ENCODE data around the gene BUD23.
A peak's percentile ranks its signal among the peaks of the same experiment; 100 is the strongest.
"Not testable (repeated sequence)": the region's sequence is repeated elsewhere in the genome, so short reads cannot be mapped to it uniquely, and the experiment has no call there.

Gene BUD23

DNA sequence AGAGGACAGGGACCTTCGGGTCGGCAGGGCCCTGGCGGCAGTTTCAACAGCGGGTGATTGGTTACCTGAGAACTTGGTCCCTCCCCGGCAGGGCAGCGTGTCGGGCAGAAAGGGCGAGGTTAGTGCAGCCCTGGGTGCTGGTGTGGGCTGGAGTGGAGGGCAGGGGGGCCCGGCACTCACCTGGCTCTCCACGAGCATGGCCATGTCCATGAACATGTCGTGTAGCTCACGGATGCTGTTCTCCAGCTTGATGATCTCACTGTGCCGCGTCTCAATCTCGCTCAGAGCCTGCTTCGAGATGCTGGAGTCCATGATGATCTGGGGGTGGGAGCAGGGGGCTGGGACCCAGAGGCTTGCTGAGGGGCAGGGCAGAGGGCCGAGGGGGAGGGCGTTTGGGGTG lies 19.3 kb downstream of the BUD23 start:
- Histone ChIP-seq H3K9ac (ENCODE audit: low read depth, low read length) (no peak overlapping the region), H3K27me3 (ENCODE audit: insufficient read depth, low read length) (no peaks in the 10 kb centered on the region), H3K9me3 (ENCODE audit: insufficient read depth, low read depth, low read length) (no peaks in the 10 kb centered on the region), H3K4me3 (ENCODE audit: low read length) (no peak overlapping the region), H3K36me3 (ENCODE audit: insufficient read depth, low read depth, low read length) (peaks cover 23% of the 10 kb centered on the region), H3K4me1 (ENCODE audit: insufficient read depth, low read length) (peaks cover 7% of the 10 kb centered on the region; the same call in 1 of the 2 replicates), H3K27ac (ENCODE audit: low read length) (no peak overlapping the region)

GRCh38 chr7:73703225-73703624 lies 19.8 kb downstream of the BUD23 start:
- Histone ChIP-seq H3K36me3 (ENCODE audit: insufficient read depth, low read depth, low read length) (peaks cover 18% of the 10 kb centered on the region), H3K9ac (ENCODE audit: low read depth, low read length) (peak overlapping the region; percentile 49; the same call in 1 of the 2 replicates), H3K9me3 (ENCODE audit: insufficient read depth, low read depth, low read length) (no peaks in the 10 kb centered on the region), H3K4me1 (ENCODE audit: insufficient read depth, low read length) (peaks cover 7% of the 10 kb centered on the region; the same call in 1 of the 2 replicates), H3K27me3 (ENCODE audit: insufficient read depth, low read length) (no peaks in the 10 kb centered on the region), H3K27ac (ENCODE audit: low read length) (no peak overlapping the region), H3K4me3 (ENCODE audit: low read length) (peak overlapping the region; percentile 70; the same call in 1 of the 2 replicates)

DNA sequence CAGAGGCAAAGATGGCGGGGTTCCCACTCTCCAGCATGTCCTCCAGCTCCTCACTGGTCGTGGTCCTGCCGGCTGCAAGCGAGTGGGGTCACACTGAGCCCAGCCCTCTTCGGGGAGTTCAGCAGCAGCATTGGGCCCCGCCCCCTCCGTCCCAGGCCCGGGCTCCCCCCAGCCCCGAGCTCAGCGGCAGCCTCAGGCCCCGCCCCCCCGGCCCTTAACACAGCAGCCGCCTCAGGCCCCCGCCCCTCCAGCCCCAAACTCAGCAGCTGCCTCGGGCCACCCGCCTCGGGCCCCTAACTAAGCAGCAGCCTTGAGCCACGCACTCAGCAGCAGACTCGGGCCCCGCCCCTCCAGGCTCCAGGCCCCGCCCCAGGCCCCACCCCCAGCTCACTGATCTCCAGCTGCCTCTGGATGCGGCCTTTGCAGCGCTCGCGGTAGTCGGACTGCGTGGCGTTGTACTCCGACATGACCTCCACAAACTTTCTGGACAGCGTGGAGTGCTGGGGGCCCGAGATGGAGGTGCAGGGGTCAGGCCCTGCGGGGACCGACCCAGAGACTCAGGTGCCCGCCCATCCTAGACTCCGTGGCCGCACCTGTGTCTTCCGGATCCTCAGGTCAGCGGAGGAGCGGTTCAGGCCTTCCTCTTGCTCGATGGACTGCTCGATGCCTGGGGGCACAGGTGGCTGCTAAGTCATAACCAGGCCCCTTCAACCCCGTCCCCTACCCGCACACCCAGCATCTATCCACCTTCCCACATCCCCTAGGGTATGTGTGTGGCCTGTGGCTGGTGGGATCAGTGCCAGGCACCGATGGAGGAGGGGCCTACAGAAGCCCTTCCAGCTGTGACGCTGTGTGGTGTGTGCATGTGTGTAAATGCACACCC lies 20.6 kb downstream of the BUD23 start:
- Histone ChIP-seq H3K4me3 (ENCODE audit: low read length) (peak overlapping the region; percentile 70; the same call in 1 of the 2 replicates), H3K27me3 (ENCODE audit: insufficient read depth, low read length) (no peaks in the 10 kb centered on the region), H3K27ac (ENCODE audit: low read length) (no peak overlapping the region), H3K9me3 (ENCODE audit: insufficient read depth, low read depth, low read length) (no peaks in the 10 kb centered on the region), H3K36me3 (ENCODE audit: insufficient read depth, low read depth, low read length) (peaks cover 11% of the 10 kb centered on the region), H3K9ac (ENCODE audit: low read depth, low read length) (peak overlapping the region; percentile 49; the same call in 1 of the 2 replicates), H3K4me1 (ENCODE audit: insufficient read depth, low read length) (peaks cover 7% of the 10 kb centered on the region; the same call in 1 of the 2 replicates)

GRCh38 chr7:73704640-73705550 lies 21.5 kb downstream of the BUD23 start:
- H3K9ac ChIP-seq (ENCODE audit: low read depth, low read length), result no peak overlapping the region
- no peak overlapping the region for H3K27ac ChIP-seq (ENCODE audit: low read length)
- no peak overlapping the region for H3K4me3 ChIP-seq (ENCODE audit: low read length)
- no peaks in the 10 kb centered on the region for H3K9me3 ChIP-seq (ENCODE audit: insufficient read depth, low read depth, low read length)
- H3K36me3 ChIP-seq (ENCODE audit: insufficient read depth, low read depth, low read length), result peaks cover 2% of the 10 kb centered on the region; the same call in 1 of the 2 replicates
- H3K27me3 ChIP-seq (ENCODE audit: insufficient read depth, low read length), result no peaks in the 10 kb centered on the region
- peaks cover 7% of the 10 kb centered on the region; the same call in 1 of the 2 replicates for H3K4me1 ChIP-seq (ENCODE audit: insufficient read depth, low read length)

DNA sequence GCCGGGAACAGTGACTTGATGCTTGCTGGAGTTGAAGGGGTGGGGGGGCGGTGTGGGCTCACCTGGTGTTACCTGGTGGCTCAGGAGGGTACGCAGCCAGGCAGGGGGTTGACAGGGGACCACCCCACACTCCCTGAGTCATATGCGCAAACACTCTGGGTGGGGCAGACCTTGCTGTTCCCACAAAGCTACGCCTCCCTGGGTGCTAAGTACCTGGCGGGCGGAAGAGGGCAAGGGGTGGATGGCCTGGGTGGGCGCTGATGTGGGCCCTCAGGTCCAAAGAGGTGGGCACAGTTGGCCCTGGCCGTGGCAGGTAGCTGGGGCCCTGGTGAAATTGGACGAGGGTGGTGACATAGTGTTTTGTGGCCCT lies 22.1 kb downstream of the BUD23 start:
- Histone ChIP-seq H3K36me3 (ENCODE audit: insufficient read depth, low read depth, low read length) (no peaks in the 10 kb centered on the region), H3K27ac (ENCODE audit: low read length) (no peak overlapping the region), H3K4me1 (ENCODE audit: insufficient read depth, low read length) (peaks cover 7% of the 10 kb centered on the region; the same call in 1 of the 2 replicates)

GRCh38 chr7:73706126-73707044 lies 23.0 kb downstream of the BUD23 start:
- no peak overlapping the region for H3K4me3 ChIP-seq (ENCODE audit: low read length)
- peaks cover 7% of the 10 kb centered on the region; the same call in 1 of the 2 replicates for H3K4me1 ChIP-seq (ENCODE audit: insufficient read depth, low read length)
- no peak overlapping the region for H3K9ac ChIP-seq (ENCODE audit: low read depth, low read length)
- H3K27ac ChIP-seq (ENCODE audit: low read length), result no peak overlapping the region
- H3K9me3 ChIP-seq (ENCODE audit: insufficient read depth, low read depth, low read length), result no peaks in the 10 kb centered on the region
- H3K36me3 ChIP-seq (ENCODE audit: insufficient read depth, low read depth, low read length), result no peaks in the 10 kb centered on the region
- no peaks in the 10 kb centered on the region for H3K27me3 ChIP-seq (ENCODE audit: insufficient read depth, low read length)

More for the DNA sequence above, 22.1 kb downstream of the BUD23 start:
- Histone ChIP-seq H3K9ac (ENCODE audit: low read depth, low read length) (no peak overlapping the region), H3K9me3 (ENCODE audit: insufficient read depth, low read depth, low read length) (no peaks in the 10 kb centered on the region), H3K4me3 (ENCODE audit: low read length) (no peak overlapping the region), H3K27me3 (ENCODE audit: insufficient read depth, low read length) (no peaks in the 10 kb centered on the region)

DNA sequence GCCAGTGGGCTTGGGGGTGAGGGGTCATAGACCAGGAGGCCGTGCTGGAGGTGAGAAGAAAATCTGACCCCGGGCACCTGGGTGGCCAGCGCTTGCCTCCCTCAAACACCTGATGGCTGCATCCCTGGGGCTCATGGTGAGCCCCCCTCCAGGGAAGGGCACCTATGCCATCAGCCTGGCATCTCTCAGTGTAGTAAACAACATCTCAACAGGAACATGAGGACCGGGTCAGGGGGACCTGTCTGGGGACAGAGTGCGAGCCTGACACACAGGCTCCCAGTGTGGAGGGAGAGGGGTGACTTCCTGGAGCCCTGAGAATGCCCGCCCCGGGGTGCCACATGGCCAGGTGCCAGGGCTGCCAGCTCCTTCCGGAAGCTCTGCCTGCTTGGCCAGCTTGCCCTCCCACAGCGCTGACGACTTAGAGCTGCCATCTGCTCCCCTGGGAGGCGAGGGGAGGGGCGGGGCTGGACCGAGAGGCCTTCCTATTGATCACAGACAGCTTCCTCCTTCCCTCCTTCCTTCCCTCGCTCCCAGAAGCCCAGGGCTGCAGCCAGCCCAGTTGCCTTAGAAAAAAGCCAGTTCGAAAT lies 23.7 kb downstream of the BUD23 start:
- Histone ChIP-seq H3K27me3 (ENCODE audit: insufficient read depth, low read length) (no peaks in the 10 kb centered on the region), H3K4me1 (ENCODE audit: insufficient read depth, low read length) (peaks cover 7% of the 10 kb centered on the region; the same call in 1 of the 2 replicates), H3K9me3 (ENCODE audit: insufficient read depth, low read depth, low read length) (no peaks in the 10 kb centered on the region), H3K4me3 (ENCODE audit: low read length) (no peak overlapping the region), H3K36me3 (ENCODE audit: insufficient read depth, low read depth, low read length) (no peaks in the 10 kb centered on the region), H3K9ac (ENCODE audit: low read depth, low read length) (no peak overlapping the region), H3K27ac (ENCODE audit: low read length) (no peak overlapping the region)

GRCh38 chr7:73708961-73709549 lies 25.7 kb downstream of the BUD23 start:
- Histone ChIP-seq H3K27ac (ENCODE audit: low read length) (no peak overlapping the region), H3K4me1 (ENCODE audit: insufficient read depth, low read length) (no peaks in the 10 kb centered on the region; the same call in 1 of the 2 replicates)

GRCh38 chr7:73712773-73713172 lies 29.4 kb downstream of the BUD23 start:
- no peak overlapping the region for H3K27ac ChIP-seq (ENCODE audit: low read length)
- no peaks in the 10 kb centered on the region for H3K4me1 ChIP-seq (ENCODE audit: insufficient read depth, low read length)
- no peak overlapping the region for H3K9ac ChIP-seq (ENCODE audit: low read depth, low read length)
- no peaks in the 10 kb centered on the region for H3K9me3 ChIP-seq (ENCODE audit: insufficient read depth, low read depth, low read length)
- peaks cover 2% of the 10 kb centered on the region for H3K27me3 ChIP-seq (ENCODE audit: insufficient read depth, low read length)
- no peaks in the 10 kb centered on the region for H3K36me3 ChIP-seq (ENCODE audit: insufficient read depth, low read depth, low read length)
- no peak overlapping the region for H3K4me3 ChIP-seq (ENCODE audit: low read length)

More at GRCh38 chr7:73708961-73709549, 25.7 kb downstream of the BUD23 start:
- H3K4me3 ChIP-seq (ENCODE audit: low read length), result no peak overlapping the region
- no peaks in the 10 kb centered on the region for H3K9me3 ChIP-seq (ENCODE audit: insufficient read depth, low read depth, low read length)
- H3K9ac ChIP-seq (ENCODE audit: low read depth, low read length), result no peak overlapping the region
- H3K36me3 ChIP-seq (ENCODE audit: insufficient read depth, low read depth, low read length), result no peaks in the 10 kb centered on the region
- no peaks in the 10 kb centered on the region for H3K27me3 ChIP-seq (ENCODE audit: insufficient read depth, low read length)

GRCh38 chr7:73713319-73713718 lies 29.9 kb downstream of the BUD23 start:
- H3K9ac ChIP-seq (ENCODE audit: low read depth, low read length); H3K4me3 ChIP-seq (ENCODE audit: low read length); H3K4me1 ChIP-seq (ENCODE audit: insufficient read depth, low read length); H3K36me3 ChIP-seq (ENCODE audit: insufficient read depth, low read depth, low read length); H3K9me3 ChIP-seq (ENCODE audit: insufficient read depth, low read depth, low read length); H3K27ac ChIP-seq (ENCODE audit: low read length); H3K27me3 ChIP-seq (ENCODE audit: insufficient read depth, low read length): not testable (repeated sequence)
